ENCODE measurements around the gene CCDC127.

CCDC127 gene

GRCh38 chr5:213803-214395, 4.1 kb downstream of the CCDC127 start:
- Mint-ChIP-seq H3K36me3 (ENCODE audit: low read depth) (peaks cover 23% of the 10 kb centered on the region), H3K27me3 (ENCODE audit: low read depth) (no peaks in the 10 kb centered on the region), H3K27ac (no peak overlapping the region), H3K4me3 (peak overlapping the region in 2 of 3 experiments; percentile 7 to 42), H3K4me1 (peaks cover 36% of the 10 kb centered on the region), H3K9me3 (no peaks in the 10 kb centered on the region)
- no peak for TF ChIP-seq CTCF (IDR thresholded peaks at IDR 0.05; ENCODE audit: unreplicated experiment in 3 of 3)

- no peaks in the 10 kb centered on the region for H3K9me3 Mint-ChIP-seq
- H3K27ac Mint-ChIP-seq, result peak overlapping the region; percentile 3 to 50 (median 20)
- H3K4me3 Mint-ChIP-seq, result peak overlapping the region in 1 of 3 experiments; percentile 14
- TF ChIP-seq CTCF (IDR thresholded peaks at IDR 0.05; ENCODE audit: unreplicated experiment in 3 of 3), result no peak
- H3K4me1 Mint-ChIP-seq, result peaks cover 33% of the 10 kb centered on the region
- H3K36me3 Mint-ChIP-seq (ENCODE audit: low read depth), result peaks cover 24% of the 10 kb centered on the region
- no peaks in the 10 kb centered on the region for H3K27me3 Mint-ChIP-seq (ENCODE audit: low read depth)
Measured at GRCh38 chr5:208449-209114, 9.4 kb downstream of the CCDC127 start.

- Mint-ChIP-seq H3K9me3 (no peaks in the 10 kb centered on the region), H3K4me1 (peaks cover 33% of the 10 kb centered on the region), H3K27ac (no peak overlapping the region), H3K36me3 (ENCODE audit: low read depth) (peaks cover 22% of the 10 kb centered on the region), H3K4me3 (no peak overlapping the region), H3K27me3 (ENCODE audit: low read depth) (no peaks in the 10 kb centered on the region)
- TF ChIP-seq CTCF (IDR thresholded peaks at IDR 0.05; ENCODE audit: unreplicated experiment in 3 of 3), result no peak
Measured at GRCh38 chr5:207599-207998, 10.4 kb downstream of the CCDC127 start.

- Mint-ChIP-seq H3K27ac (no peak overlapping the region), H3K27me3 (ENCODE audit: low read depth) (no peaks in the 10 kb centered on the region), H3K36me3 (ENCODE audit: low read depth) (peaks cover 27% of the 10 kb centered on the region), H3K4me3 (no peak overlapping the region), H3K9me3 (no peaks in the 10 kb centered on the region), H3K4me1 (peaks cover 33% of the 10 kb centered on the region)
- no peak for TF ChIP-seq CTCF (IDR thresholded peaks at IDR 0.05; ENCODE audit: unreplicated experiment in 3 of 3)
Measured at GRCh38 chr5:206927-207536, 10.9 kb downstream of the CCDC127 start.

- Mint-ChIP-seq H3K9me3 (no peaks in the 10 kb centered on the region), H3K27ac (no peak overlapping the region), H3K27me3 (ENCODE audit: low read depth) (no peaks in the 10 kb centered on the region), H3K36me3 (ENCODE audit: low read depth) (peaks cover 30% of the 10 kb centered on the region), H3K4me1 (peaks cover 40% of the 10 kb centered on the region), H3K4me3 (no peak overlapping the region)
- no peak for TF ChIP-seq CTCF (IDR thresholded peaks at IDR 0.05; ENCODE audit: unreplicated experiment in 3 of 3)
Measured at GRCh38 chr5:206406-206805, 11.5 kb downstream of the CCDC127 start.
